Mesothelial cell of epicardium (in vitro differentiated cells): ENCODE results near the gene AOPEP. TPM values are rescaled to one million over a fixed set of nuclear protein-coding genes. Genes with fewer than 3 reads are reported as not detected.

Experiments used
- DNase-seq, 2 experiments: peaks; one replicate each; pipeline ENCODE4 v3.0.0; 2021; ENCODE audit warnings: low spot score in 2 of 2; ENCODE audit not compliant: unreplicated experiment in 2 of 2
- H3K27ac Mint-ChIP-seq: 2 replicates; pipeline ENCODE4 v1.8.0; 2021; ENCODE audit warnings: mixed read lengths
- H3K27me3 Mint-ChIP-seq: 2 replicates; pipeline ENCODE4 v1.8.0; 2021; ENCODE audit warnings: low read depth, mixed read lengths
- H3K36me3 Mint-ChIP-seq: 2 replicates; pipeline ENCODE4 v1.8.0; 2021; ENCODE audit warnings: mixed read lengths
- H3K4me1 Mint-ChIP-seq: 2 replicates; pipeline ENCODE4 v1.8.0; 2021; ENCODE audit warnings: mixed read lengths
- H3K4me3 Mint-ChIP-seq: 2 replicates; pipeline ENCODE4 v1.8.0; 2021; ENCODE audit warnings: mild to moderate bottlenecking, moderate library complexity, mixed read lengths
- H3K9me3 Mint-ChIP-seq: 2 replicates; pipeline ENCODE4 v1.8.0; 2021; ENCODE audit warnings: mixed read lengths
- CTCF ChIP-seq: fragments of 200-600 bp; sonication (generic); IDR thresholded peaks from one replicate; pipeline ENCODE4 v1.5.0; 2021; ENCODE audit warnings: antibody characterized with exemption; ENCODE audit not compliant: unreplicated experiment
- total RNA-seq: library from RNA; stranded (reverse); gene quantifications from 3 replicates; pipeline ENCODE4 v1.2.1, GENCODE V29; 2021

The AOPEP gene
- total RNA-seq, 1 donor from 2014 or later, result 63.0 TPM

GRCh38 chr9:94906181-94906580, 179.7 kb downstream of the AOPEP start:
- no peak overlapping the region for H3K4me3 Mint-ChIP-seq
- no peaks in the 10 kb centered on the region for H3K36me3 Mint-ChIP-seq
- H3K4me1 Mint-ChIP-seq, result peaks cover 64% of the 10 kb centered on the region
- no peaks in the 10 kb centered on the region for H3K9me3 Mint-ChIP-seq
- no peak for TF ChIP-seq CTCF
- no peaks in the 10 kb centered on the region for H3K27me3 Mint-ChIP-seq
- H3K27ac Mint-ChIP-seq, result no peak overlapping the region
- peak in 1 of 2 experiments; percentile 31 for DNase-seq

DNA sequence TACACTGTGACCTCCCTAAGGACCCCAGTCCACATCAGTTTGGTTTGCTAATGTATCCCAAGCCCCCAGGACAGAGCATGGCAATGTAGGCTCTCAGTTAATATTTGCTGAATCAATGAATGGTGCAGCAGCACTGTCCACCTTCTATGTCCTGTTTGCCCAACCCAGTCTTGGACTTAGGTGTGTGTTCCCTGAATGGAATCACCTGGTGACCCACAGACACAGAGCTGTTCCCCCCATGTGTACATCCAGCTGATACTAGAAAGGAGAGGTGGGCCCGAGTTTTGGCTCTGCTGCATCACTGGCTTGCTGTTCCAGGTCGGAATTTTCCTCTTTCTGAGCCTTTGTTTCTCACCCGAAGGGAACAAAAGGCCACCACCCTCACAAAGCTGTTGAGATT, 180.2 kb downstream of the AOPEP start:
- peaks cover 65% of the 10 kb centered on the region for H3K4me1 Mint-ChIP-seq
- no peaks in the 10 kb centered on the region for H3K9me3 Mint-ChIP-seq
- TF ChIP-seq CTCF, result no peak
- H3K27me3 Mint-ChIP-seq, result no peaks in the 10 kb centered on the region
- H3K36me3 Mint-ChIP-seq, result no peaks in the 10 kb centered on the region
- DNase-seq, result no peak
- H3K27ac Mint-ChIP-seq, result no peak overlapping the region
- no peak overlapping the region for H3K4me3 Mint-ChIP-seq

- Mint-ChIP-seq H3K27ac (peak overlapping the region; percentile 85), H3K4me3 (no peak overlapping the region), H3K9me3 (no peaks in the 10 kb centered on the region), H3K27me3 (no peaks in the 10 kb centered on the region), H3K36me3 (no peaks in the 10 kb centered on the region), H3K4me1 (peaks cover 66% of the 10 kb centered on the region)
- DNase-seq, result no peak
- no peak for TF ChIP-seq CTCF
Observed at GRCh38 chr9:94907264-94907936, 180.9 kb downstream of the AOPEP start.

DNA sequence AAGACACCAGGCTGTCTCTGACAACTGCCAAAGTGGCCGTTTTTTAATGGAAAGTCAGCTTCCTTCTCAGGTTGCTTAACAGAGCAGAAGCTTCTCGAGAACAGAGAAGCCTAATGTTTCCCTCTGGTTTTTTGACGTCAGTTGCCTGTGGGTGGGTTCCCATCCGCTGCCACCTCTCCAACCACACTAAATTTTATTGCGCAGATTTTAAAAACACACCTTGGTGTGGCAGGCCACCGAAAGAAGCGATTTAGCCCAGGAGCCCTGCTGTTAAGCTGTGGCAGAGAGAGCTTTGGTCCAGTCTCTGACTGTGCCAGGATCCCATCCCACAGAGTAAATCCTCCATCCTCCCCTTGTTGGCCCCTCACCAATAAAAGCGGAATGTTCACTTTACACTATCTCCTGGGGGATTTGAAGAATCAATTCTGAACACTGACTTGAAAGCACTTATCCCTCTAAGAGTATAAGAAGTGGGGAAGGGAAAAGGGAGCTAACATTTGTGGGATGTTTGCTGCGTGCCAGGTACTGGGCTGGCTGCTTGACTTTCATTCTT, 181.6 kb downstream of the AOPEP start:
- TF ChIP-seq CTCF, result no peak
- Mint-ChIP-seq H3K27me3 (no peaks in the 10 kb centered on the region), H3K36me3 (no peaks in the 10 kb centered on the region), H3K4me3 (no peak overlapping the region), H3K9me3 (no peaks in the 10 kb centered on the region), H3K27ac (peak overlapping the region; percentile 85), H3K4me1 (peaks cover 70% of the 10 kb centered on the region)
- no peak for DNase-seq

DNA sequence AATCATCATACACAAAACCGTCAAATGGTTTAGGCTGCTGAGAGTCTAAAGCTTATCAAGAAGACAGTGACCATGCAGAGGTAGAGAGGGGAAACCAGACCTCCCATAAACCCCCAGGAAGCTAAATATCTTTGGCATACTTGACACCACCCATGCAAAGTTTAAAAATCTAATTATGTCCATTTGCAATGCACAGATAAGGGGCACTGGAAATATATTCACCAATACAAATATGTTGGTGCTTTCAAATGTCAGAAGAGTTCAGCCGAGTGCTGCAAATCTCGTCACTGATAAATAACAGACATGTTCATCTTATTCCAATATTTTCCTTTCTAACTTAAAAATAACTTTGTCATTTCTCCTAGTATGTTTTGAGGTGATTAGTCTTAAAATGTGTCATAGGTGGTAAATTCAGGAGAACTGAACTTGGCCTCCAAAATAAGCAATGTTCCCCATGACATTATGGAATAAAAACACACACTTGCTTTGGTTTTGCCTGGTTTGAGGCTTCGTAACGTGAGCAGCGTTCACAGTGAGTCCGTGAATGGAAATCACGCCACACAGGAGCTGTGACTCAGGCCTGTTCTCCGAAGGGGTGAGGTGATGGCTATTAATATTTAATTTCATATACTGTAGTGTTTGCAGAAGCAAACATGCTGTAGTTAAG, 182.2 kb downstream of the AOPEP start:
- Mint-ChIP-seq H3K9me3 (no peaks in the 10 kb centered on the region), H3K36me3 (no peaks in the 10 kb centered on the region), H3K27ac (peak overlapping the region; percentile 85), H3K4me3 (no peak overlapping the region), H3K27me3 (no peaks in the 10 kb centered on the region), H3K4me1 (peaks cover 75% of the 10 kb centered on the region)
- TF ChIP-seq CTCF, result no peak
- DNase-seq, result peak in 1 of 2 experiments; percentile 14
